Tibial nerve (tissue), 4 donors: Measurements from ENCODE around the gene TMEM245.

ENCODE experiments used
- CTCF ChIP-seq, 5 experiments: fragments of 200-600 bp in 3 of 5; fragments of 450-650 bp in 2 of 5; sonication (generic) in 3 of 5; IDR thresholded peaks; one replicate each; pipeline ENCODE4 v1.5.1; 2016 to 2019; ENCODE audit warnings: antibody characterized with exemption in 5 of 5, mild to moderate bottlenecking in 3 of 5, moderate library complexity in 2 of 5
- EP300 ChIP-seq, 2 donors: sonication (generic); formaldehyde crosslinking; IDR thresholded peaks; one replicate each; pipeline ENCODE4 v1.6.1; 2017; ENCODE audit warnings: antibody characterized with exemption in 2 of 2, mild to moderate bottlenecking in 1 of 2
- POLR2A ChIP-seq, 2 donors: fragments of 450-650 bp; IDR thresholded peaks; one replicate each; pipeline ENCODE4 v1.6.1; 2017; ENCODE audit warnings: antibody characterized with exemption in 2 of 2, mild to moderate bottlenecking in 2 of 2, moderate library complexity in 2 of 2

DNA sequence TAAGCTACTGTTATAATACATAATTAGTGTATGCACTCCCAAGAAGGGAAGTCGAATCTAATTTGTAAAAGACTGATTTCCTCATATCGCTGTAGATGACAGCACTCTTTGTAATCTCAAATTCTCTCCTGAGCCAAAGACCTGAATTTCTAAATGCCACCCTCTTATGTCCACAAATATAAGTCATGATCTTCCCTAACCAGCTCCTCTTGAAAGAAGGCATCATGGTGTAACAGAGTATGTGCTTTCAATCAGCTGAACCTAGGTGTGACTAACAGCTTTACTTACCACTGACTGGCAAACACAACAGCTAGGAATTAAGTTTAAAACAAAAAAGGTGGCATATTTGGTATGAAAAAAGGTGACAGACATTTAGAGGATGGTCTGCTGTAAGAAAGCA is 72.5 kb downstream of the TMEM245 start:
- no peak for TF ChIP-seq CTCF (IDR thresholded peaks at IDR 0.05)
- TF ChIP-seq POLR2A (IDR thresholded peaks at IDR 0.05) = no peak
- no peak for TF ChIP-seq EP300 (IDR thresholded peaks at IDR 0.05)
